ENCODE measurements around the gene DNAH6.
"Not testable (repeated sequence)": the region's sequence is repeated elsewhere in the genome, so short reads cannot be mapped to it uniquely, and the experiment has no call there.

DNAH6 gene

DNA sequence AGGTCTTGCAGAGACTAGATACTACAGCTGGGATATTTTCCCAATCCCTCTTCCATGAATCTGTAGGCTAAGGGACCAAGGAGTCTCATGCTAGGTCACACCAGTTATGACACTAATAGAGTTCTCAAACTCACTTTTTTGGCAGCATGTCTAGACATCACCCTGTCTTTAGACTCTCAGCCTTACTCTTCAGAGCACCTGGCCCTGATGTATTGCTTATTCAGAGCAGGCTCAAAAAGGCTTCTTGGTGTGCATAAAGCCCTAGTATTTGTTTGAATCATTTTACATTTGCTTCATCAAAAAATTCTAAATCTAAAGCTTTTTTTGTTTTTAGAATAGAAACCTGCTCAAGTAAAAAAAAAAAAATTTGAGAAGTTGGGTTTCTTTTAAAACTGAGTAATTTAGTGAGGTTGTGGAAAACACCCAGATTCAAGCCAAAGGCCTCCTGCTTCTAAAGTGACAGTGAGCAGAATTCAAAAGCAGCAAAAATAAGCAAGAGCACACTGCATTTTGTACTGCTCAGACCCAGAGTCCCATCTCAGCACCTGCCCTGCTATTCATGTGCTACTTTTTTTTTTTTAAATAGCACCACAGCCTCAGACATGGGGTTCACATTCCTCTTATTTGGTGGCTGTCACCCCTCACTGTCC, 18.0 kb upstream of the DNAH6 start:
- DNase-seq (ENCODE audit: extremely low read depth, low read depth), result no peak
- TF ChIP-seq, protein P1, sequence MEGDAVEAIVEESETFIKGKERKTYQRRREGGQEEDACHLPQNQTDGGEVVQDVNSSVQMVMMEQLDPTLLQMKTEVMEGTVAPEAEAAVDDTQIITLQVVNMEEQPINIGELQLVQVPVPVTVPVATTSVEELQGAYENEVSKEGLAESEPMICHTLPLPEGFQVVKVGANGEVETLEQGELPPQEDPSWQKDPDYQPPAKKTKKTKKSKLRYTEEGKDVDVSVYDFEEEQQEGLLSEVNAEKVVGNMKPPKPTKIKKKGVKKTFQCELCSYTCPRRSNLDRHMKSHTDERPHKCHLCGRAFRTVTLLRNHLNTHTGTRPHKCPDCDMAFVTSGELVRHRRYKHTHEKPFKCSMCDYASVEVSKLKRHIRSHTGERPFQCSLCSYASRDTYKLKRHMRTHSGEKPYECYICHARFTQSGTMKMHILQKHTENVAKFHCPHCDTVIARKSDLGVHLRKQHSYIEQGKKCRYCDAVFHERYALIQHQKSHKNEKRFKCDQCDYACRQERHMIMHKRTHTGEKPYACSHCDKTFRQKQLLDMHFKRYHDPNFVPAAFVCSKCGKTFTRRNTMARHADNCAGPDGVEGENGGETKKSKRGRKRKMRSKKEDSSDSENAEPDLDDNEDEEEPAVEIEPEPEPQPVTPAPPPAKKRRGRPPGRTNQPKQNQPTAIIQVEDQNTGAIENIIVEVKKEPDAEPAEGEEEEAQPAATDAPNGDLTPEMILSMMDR (IDR thresholded peaks at IDR 0.05; ENCODE audit: low read depth, low read length), result no peak

DNA sequence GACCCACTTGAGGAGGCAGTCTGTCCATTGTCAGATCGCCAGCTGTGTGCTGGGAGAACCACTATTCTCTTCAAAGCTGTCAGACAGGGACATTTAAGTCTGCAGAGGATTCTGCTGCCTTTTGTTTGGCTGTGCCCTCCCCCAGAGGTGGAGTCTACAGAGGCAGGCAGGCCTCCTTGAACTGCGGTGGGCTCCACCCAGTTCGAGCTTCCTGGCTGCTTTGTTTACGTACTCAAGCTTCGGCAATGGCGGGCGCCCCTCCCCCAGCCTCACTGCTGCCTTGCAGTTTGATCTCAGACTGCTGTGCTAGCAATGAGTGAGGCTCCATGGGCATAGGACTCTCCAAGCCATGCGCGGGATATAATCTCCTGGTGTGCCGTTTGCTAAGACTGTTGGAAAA, 5.3 kb upstream of the DNAH6 start:
- DNase-seq (ENCODE audit: extremely low read depth, low read depth), result not testable (repeated sequence)

DNA sequence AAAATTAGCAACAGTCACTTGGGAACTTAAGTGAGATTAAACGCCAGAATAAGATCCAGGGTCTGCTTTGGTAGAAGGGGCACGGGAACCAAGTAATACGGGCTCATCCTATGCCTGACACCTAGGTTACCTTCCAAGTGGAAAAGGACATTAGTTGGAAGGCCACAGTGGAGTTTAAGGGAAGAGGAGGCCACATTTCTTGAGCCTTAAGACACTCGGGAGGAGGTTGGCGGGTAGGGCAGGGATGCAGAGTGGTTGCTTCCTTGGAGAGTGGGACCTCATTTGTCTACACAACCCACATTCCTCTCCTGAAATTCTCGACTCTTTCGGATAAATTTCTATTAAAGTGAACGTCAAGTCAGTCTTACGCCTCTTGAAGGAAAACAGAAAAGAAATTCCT, 510 bp upstream of the DNAH6 start:
- no peak for DNase-seq (ENCODE audit: extremely low read depth, low read depth)
- TF ChIP-seq, protein P1 (IDR thresholded peaks at IDR 0.05; ENCODE audit: low read depth, low read length), result no peak

DNA sequence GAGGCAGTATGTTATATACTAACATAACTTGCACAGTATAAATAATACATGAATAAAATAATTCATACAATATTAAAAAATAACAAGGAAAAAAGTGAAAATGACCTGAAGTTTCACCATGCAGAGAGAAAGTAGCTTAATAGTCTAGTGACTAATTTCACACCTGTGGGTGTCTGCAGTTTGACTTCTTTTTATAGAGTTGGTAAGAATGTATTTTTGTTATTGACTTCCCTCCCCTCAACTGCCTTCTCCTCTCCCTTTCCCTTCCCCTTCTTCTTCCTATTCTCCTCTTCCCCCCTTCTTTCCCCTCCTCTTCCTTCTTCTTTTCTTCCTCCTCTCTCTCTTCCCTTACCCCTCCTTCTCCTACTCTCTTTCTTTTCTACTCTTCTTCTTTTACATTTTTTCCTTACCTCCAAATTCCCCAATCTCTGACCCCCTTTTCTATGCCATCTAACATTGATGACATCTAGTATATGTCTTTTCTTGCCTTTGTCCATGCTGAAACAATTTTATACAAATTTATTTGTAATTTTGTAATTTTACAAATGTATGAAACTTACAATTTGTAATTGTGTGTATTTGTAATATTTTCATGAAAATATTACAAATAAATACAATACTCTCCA, 3.1 kb downstream of the DNAH6 start:
- TF ChIP-seq, protein P1 (IDR thresholded peaks at IDR 0.05; ENCODE audit: low read depth, low read length), result no peak
- DNase-seq (ENCODE audit: extremely low read depth, low read depth), result no peak

DNA sequence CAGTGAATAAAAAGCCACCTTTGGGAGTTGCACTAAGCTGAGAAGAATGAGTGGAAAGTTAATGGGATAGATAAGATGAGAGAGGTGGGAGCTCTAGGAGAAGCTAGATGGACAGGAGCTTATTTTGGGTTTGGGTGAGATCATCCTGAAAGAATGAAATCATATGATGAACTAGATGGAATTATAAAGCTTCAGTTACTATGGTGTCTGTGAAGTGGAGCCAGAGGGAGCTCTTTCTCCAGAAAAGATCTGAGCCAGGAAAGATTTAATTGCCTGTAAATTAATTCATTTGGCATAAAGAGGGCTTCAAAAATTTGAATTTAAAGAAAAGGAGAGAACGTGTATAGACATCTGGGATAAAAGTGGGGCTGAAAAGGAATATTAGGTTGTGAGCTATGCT, 10.3 kb downstream of the DNAH6 start:
- TF ChIP-seq, protein P1 (IDR thresholded peaks at IDR 0.05; ENCODE audit: low read depth, low read length), result no peak
- no peak for DNase-seq (ENCODE audit: extremely low read depth, low read depth)

DNA sequence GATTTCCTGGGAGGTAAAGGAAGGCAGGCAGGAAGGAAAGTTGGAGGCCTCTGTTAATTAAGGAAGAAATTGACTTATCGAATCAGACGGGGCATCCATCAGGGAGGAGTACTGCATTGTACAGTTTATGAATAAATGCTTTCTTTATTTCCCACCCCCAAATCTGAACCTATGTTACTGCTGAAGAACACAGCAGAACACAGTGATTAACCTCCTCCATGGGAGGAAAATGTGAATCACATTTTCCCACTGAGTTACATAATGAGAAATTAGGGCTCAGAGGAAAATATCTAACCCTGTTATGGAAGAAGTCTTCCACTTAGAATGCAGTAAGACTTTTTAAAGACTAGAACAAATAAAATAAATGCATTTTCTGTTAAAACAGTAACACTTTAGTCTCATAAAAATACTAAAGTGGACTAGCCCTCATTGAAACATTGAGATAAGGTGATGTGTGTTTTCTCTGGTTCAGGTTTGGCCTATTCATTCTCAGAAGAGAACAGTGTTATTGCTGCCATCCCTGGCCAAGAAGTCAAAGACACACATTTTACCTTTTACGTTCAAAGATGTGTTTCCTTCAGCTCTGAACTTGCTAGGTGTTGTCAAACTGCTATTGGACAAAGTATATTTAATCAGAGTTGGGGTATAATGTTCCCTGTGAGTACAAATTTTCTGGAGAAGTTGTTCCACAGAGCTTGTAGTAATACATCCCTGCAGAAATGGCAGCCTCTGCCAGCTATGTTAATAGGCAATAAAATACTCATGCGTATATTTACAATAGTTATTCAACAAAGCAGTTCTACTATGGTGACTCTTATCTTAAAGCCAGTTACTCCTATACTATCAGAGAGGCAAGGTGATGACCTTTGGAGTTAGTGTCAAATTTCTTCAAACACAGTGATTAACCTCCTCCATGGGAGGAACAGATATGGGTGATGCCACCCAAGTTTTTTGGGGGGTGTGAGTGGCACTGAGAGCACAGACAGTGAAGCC, 11.1 kb downstream of the DNAH6 start:
- no peak for DNase-seq (ENCODE audit: extremely low read depth, low read depth)
- TF ChIP-seq, protein P1 (IDR thresholded peaks at IDR 0.05; ENCODE audit: low read depth, low read length), result no peak

DNA sequence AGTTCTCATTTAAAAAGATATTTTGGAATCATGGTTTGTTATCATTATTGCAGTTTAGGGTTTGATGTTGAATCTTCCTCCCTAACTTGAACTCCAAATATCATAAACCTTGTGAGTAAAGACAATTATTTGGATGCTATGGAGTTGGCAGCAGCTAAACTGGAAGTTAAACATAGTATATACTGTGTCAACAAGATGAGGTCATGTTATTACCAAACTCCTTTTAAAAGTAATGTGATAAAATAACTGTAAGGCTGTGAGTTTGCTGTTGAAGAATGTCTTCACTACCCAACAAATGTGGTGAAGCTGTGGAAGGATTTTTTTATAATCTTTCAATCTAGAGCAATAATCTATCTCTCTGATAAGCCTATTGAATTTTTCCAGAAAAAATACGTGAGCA, 16.0 kb downstream of the DNAH6 start:
- TF ChIP-seq, protein P1 (IDR thresholded peaks at IDR 0.05; ENCODE audit: low read depth, low read length), result no peak
- DNase-seq (ENCODE audit: extremely low read depth, low read depth), result no peak
